ENCODE results near the gene ADPRHL1. TPM values are rescaled to one million over a fixed set of nuclear protein-coding genes. Genes with fewer than 3 reads are reported as not detected.

The ADPRHL1 gene
- under 1 TPM; 0.73 to 0.87 TPM for total RNA-seq

DNA sequence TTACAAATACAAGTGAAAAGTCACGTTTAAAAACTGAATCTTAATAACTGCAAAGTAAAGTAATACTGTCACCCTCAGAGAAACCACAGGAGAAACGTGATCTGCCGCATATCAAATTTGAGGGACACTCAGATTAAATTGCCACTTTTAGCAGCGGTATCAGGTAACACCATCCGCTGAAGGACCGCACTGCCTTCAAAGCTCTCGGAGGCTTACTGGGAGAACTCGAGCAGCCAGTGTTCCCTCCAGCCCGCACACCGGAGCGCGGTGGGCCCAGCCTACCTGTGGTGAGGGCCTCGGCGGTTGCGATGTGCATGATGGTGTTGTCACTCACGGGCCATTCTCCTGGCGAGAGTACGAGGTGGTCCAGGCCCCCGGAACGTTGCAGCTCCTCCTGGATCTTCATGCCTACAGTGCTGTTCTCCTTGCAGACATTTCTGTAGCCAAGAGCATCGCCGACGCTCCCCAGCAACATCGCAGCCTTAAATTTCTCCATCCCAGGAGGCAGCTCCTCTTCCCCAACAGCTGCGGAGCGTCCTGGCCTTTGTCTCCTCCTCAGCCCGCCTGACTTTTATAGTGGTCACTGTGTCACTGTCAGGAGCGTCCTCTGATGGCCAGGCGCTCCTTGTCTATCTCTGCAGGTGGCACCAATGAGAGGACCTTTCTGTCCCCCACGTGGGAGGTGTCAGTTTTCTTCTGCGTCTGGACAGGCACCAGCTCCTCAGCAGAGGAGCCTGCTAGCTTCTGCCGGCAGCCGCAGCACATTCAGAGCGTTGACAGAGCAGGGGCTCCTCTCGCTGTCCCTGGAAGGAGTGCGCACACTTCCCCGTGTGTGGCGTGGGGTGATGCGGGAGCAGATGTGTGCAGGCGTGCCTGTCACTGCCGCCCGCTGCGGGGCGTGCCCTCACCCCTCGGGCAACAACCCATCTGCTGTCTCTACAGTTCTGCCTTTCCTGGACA is at the start of gene ADPRHL1:
Gene ADPRHL1, minus strand, starts transcription at position 547 of the 960 bp plus-strand sequence. Its CDS starts 51 bp downstream, at position 496.
- no peak within 1 kb of the TSS for H3K4me3 Mint-ChIP-seq
- no peaks in the 10 kb centered on the region for H3K4me1 Mint-ChIP-seq (ENCODE audit: low read depth)
- DNase-seq (no peak), ATAC-seq (no peak)
- no peaks in the 10 kb centered on the region for H3K9me3 Mint-ChIP-seq (ENCODE audit: insufficient read depth)
- CTCF ChIA-PET = no interaction called here
- POLR2A ChIA-PET = no interaction called here
- peaks cover 12% of the 10 kb centered on the region for H3K36me3 Mint-ChIP-seq (ENCODE audit: low read depth)
- H3K27ac Mint-ChIP-seq = no peak within 1 kb of the TSS
- no peaks in the 10 kb centered on the region for H3K27me3 Mint-ChIP-seq (ENCODE audit: low read depth)

DNA sequence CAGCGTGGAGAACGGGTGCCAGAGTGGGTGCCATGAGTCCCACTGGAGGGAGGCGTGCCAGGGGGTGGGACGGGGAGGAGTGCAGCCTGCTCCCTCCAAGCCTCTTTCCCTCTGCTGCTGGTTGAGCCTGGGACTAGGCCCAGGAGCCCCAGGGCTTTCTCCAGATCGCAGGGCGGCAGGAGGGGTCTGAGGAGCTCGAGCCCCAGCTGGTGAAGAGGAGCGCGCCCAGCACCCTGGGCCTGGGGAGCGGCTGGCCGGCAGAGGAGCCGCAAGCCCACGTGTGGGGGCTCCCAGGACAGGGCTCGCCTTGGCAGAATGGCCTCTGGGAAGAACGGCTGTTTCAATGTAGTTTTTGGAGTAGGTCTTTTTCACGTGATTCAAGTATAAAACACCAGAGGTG is 49.4 kb upstream of the ADPRHL1 start:
- no peak overlapping the region for H3K4me3 Mint-ChIP-seq
- ATAC-seq = no peak
- no peaks in the 10 kb centered on the region for H3K4me1 Mint-ChIP-seq (ENCODE audit: low read depth)
- no peak overlapping the region for H3K27ac Mint-ChIP-seq
- CTCF ChIA-PET = no interaction called here
- no peaks in the 10 kb centered on the region for H3K27me3 Mint-ChIP-seq (ENCODE audit: low read depth)
- POLR2A ChIA-PET = interaction anchor here (0.6 kb wide), 1 partner anchor 682 kb away, joined by 3 read pairs; no protein-coding TSS in a partner anchor
- no peaks in the 10 kb centered on the region for H3K9me3 Mint-ChIP-seq (ENCODE audit: insufficient read depth)
- no peak for DNase-seq
- peaks cover 47% of the 10 kb centered on the region for H3K36me3 Mint-ChIP-seq (ENCODE audit: low read depth)

GRCh38 chr13:113500530-113501265 is 47.4 kb upstream of the ADPRHL1 start:
- Mint-ChIP-seq H3K9me3 (ENCODE audit: insufficient read depth) (no peaks in the 10 kb centered on the region), H3K27me3 (ENCODE audit: low read depth) (no peaks in the 10 kb centered on the region), H3K4me3 (no peak overlapping the region), H3K27ac (no peak overlapping the region), H3K4me1 (ENCODE audit: low read depth) (peaks cover 12% of the 10 kb centered on the region), H3K36me3 (ENCODE audit: low read depth) (peaks cover 55% of the 10 kb centered on the region)
- DNase-seq (no peak), ATAC-seq (no peak)
- POLR2A ChIA-PET = no interaction called here
- CTCF ChIA-PET = no interaction called here

DNA sequence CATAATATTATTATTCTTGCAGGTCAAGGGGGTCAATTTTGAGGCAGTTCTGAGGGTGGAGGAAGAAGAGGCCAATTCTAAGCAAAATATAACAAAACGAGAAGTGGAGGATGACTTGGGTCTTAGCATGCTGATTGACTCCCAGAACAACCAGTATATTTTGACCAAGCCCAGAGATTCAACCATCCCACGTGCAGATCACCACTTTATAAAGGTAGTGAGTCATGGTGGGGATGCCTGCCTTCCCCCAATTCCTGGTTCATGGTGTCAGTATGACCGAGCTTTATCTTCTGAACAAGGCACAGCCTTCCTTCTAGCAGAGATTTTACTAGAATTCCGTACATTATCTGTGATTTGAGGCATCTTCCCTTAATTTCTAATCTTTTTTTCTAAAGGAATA is 46.6 kb upstream of the ADPRHL1 start:
- peaks cover 55% of the 10 kb centered on the region for H3K36me3 Mint-ChIP-seq (ENCODE audit: low read depth)

DNA sequence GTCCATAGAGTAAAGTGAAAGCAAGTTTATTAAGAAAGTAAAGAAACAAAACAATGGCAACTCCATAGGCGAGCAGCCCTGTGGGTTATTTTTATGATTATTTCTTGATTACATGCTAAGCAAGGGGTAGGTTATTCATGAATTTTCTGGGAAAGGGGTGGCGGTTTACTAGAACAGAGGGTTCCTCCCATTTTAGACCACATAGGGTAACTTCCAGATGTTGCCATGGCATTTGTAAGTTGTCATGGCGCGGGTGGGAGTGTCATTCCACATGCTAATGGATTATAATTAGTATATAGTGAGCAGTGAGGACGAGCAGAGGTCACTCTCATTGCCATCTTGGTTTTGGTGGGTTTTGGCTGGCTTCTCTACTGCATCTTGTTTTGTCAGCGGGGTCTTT is 45.6 kb upstream of the ADPRHL1 start:
- POLR2A ChIA-PET = no interaction called here
- CTCF ChIA-PET = no interaction called here

More for the DNA sequence above, 46.6 kb upstream of the ADPRHL1 start:
- ChIA-PET POLR2A (no interaction called here), CTCF (no interaction called here)
- ATAC-seq = no peak
- Mint-ChIP-seq H3K27ac (no peak overlapping the region), H3K4me3 (no peak overlapping the region), H3K27me3 (ENCODE audit: low read depth) (no peaks in the 10 kb centered on the region), H3K9me3 (ENCODE audit: insufficient read depth) (no peaks in the 10 kb centered on the region), H3K4me1 (ENCODE audit: low read depth) (peaks cover 18% of the 10 kb centered on the region)
- DNase-seq = no peak

GRCh38 chr13:113497217-113497616 is 43.9 kb upstream of the ADPRHL1 start:
- H3K36me3 Mint-ChIP-seq (ENCODE audit: low read depth) = peaks cover 44% of the 10 kb centered on the region
- no peak for ATAC-seq
- POLR2A ChIA-PET = interaction anchor here (0.6 to 0.9 kb wide), 2 partner anchors 9 to 144 kb away, joined by 3 read pairs; no protein-coding TSS in a partner anchor
- H3K4me1 Mint-ChIP-seq (ENCODE audit: low read depth) = peaks cover 30% of the 10 kb centered on the region
- H3K27ac Mint-ChIP-seq = no peak overlapping the region
- CTCF ChIA-PET = interaction anchor here (1.5 kb wide), 1 partner anchor 65 kb away, joined by 5 read pairs; no protein-coding TSS in a partner anchor
- H3K27me3 Mint-ChIP-seq (ENCODE audit: low read depth) = no peaks in the 10 kb centered on the region
- DNase-seq = peak; percentile 3
- no peak overlapping the region for H3K4me3 Mint-ChIP-seq
- H3K9me3 Mint-ChIP-seq (ENCODE audit: insufficient read depth) = no peaks in the 10 kb centered on the region

More for the DNA sequence above, 45.6 kb upstream of the ADPRHL1 start:
- Mint-ChIP-seq H3K27me3 (ENCODE audit: low read depth) (no peaks in the 10 kb centered on the region), H3K4me1 (ENCODE audit: low read depth) (peaks cover 19% of the 10 kb centered on the region), H3K36me3 (ENCODE audit: low read depth) (peaks cover 49% of the 10 kb centered on the region), H3K4me3 (no peak overlapping the region), H3K27ac (no peak overlapping the region), H3K9me3 (ENCODE audit: insufficient read depth) (no peaks in the 10 kb centered on the region)
- DNase-seq = no peak
- no peak for ATAC-seq

GRCh38 chr13:113495494-113496210 is 42.4 kb upstream of the ADPRHL1 start:
- Mint-ChIP-seq H3K4me3 (no peak overlapping the region), H3K4me1 (ENCODE audit: low read depth) (peaks cover 37% of the 10 kb centered on the region), H3K9me3 (ENCODE audit: insufficient read depth) (no peaks in the 10 kb centered on the region), H3K36me3 (ENCODE audit: low read depth) (peaks cover 37% of the 10 kb centered on the region), H3K27ac (peak overlapping the region; percentile 69), H3K27me3 (ENCODE audit: low read depth) (no peaks in the 10 kb centered on the region)
- ATAC-seq (no peak), DNase-seq (no peak)
- POLR2A ChIA-PET = no interaction called here
- CTCF ChIA-PET = no interaction called here

GRCh38 chr13:113493315-113493951 is 40.1 kb upstream of the ADPRHL1 start:
- Mint-ChIP-seq H3K27ac (peak overlapping the region; percentile 39), H3K4me1 (ENCODE audit: low read depth) (peaks cover 53% of the 10 kb centered on the region), H3K4me3 (peak overlapping the region; percentile 6), H3K36me3 (ENCODE audit: low read depth) (peaks cover 28% of the 10 kb centered on the region), H3K27me3 (ENCODE audit: low read depth) (no peaks in the 10 kb centered on the region), H3K9me3 (ENCODE audit: insufficient read depth) (no peaks in the 10 kb centered on the region)
- ChIA-PET POLR2A (no interaction called here), CTCF (interaction anchor here (0.6 to 0.9 kb wide), 2 partner anchors 15 to 69 kb away, joined by 3 read pairs; no protein-coding TSS in a partner anchor)
- ATAC-seq (no peak), DNase-seq (peak; percentile 19)

GRCh38 chr13:113491982-113492381 is 38.7 kb upstream of the ADPRHL1 start:
- peak; percentile 16 for DNase-seq
- ChIA-PET CTCF (no interaction called here), POLR2A (no interaction called here)
- no peaks in the 10 kb centered on the region for H3K27me3 Mint-ChIP-seq (ENCODE audit: low read depth)
- H3K27ac Mint-ChIP-seq = peak overlapping the region; percentile 63
- no peak for ATAC-seq
- H3K9me3 Mint-ChIP-seq (ENCODE audit: insufficient read depth) = no peaks in the 10 kb centered on the region
- peak overlapping the region; percentile 73 for H3K4me3 Mint-ChIP-seq
- H3K4me1 Mint-ChIP-seq (ENCODE audit: low read depth) = peaks cover 60% of the 10 kb centered on the region
- peaks cover 24% of the 10 kb centered on the region for H3K36me3 Mint-ChIP-seq (ENCODE audit: low read depth)

DNA sequence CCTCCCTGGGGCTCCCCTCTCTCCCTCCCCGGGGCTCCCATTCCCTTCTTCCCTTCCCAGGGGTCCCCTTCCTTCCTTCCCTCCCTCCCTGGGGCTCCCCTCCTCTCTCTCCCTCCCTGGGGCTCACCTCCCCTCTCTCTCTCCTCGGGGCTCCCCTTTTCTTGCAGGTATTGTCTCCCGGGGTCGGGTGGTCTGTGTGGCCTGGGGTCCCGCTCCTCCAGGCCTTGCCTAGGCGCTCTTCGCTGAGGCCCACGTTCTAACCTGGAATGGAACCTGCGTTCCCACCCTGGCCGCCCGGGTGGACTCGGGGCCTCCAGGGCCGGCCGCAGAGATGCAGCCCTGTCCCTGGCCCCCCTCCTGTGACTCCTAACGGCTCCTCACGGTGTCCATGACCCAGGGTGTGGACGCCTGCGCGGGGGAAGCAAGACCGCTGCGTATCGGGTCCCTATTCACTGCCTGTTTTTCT is 38.2 kb upstream of the ADPRHL1 start:
- H3K27me3 Mint-ChIP-seq (ENCODE audit: low read depth) = no peaks in the 10 kb centered on the region
- CTCF ChIA-PET = no interaction called here
- no peaks in the 10 kb centered on the region for H3K9me3 Mint-ChIP-seq (ENCODE audit: insufficient read depth)
- peaks cover 56% of the 10 kb centered on the region for H3K4me1 Mint-ChIP-seq (ENCODE audit: low read depth)
- POLR2A ChIA-PET = no interaction called here
- peak overlapping the region; percentile 63 for H3K27ac Mint-ChIP-seq
- H3K4me3 Mint-ChIP-seq = peak overlapping the region; percentile 73
- DNase-seq (peak; percentile 19), ATAC-seq (no peak)
- H3K36me3 Mint-ChIP-seq (ENCODE audit: low read depth) = peaks cover 20% of the 10 kb centered on the region

All from activated CD8-positive, alpha-beta T cell treated with anti-CD3 and anti-CD28 coated beads, Interleukin-2, amount 10 ng/mL, durations not matched to agents 7 days and 5 days (primary cell).